Measurements from ENCODE around the gene CCDC148.
"Not testable (repeated sequence)": the region's sequence is repeated elsewhere in the genome, so short reads cannot be mapped to it uniquely, and the experiment has no call there.

The CCDC148 gene

GRCh38 chr2:158366342-158366741, 90.2 kb downstream of the CCDC148 start:
- in situ Hi-C loops (cut with MboI; ENCODE audit: low sequenced_read_pairs): no loop called here

GRCh38 chr2:158359846-158360245, 96.7 kb downstream of the CCDC148 start:
- in situ Hi-C loops (cut with MboI; ENCODE audit: low sequenced_read_pairs): no loop called here

GRCh38 chr2:158357699-158358098, 98.9 kb downstream of the CCDC148 start:
- in situ Hi-C loops (cut with MboI; ENCODE audit: low sequenced_read_pairs): no loop called here

GRCh38 chr2:158357122-158357521, 99.4 kb downstream of the CCDC148 start:
- in situ Hi-C loops (cut with MboI; ENCODE audit: low sequenced_read_pairs): no loop called here

- in situ Hi-C loops (cut with MboI; ENCODE audit: low sequenced_read_pairs): not testable (repeated sequence)
These were observed 105.1 kb downstream of the CCDC148 start for GRCh38 chr2:158351466-158351816.

GRCh38 chr2:158350751-158351465, 105.6 kb downstream of the CCDC148 start:
- in situ Hi-C loops (cut with MboI; ENCODE audit: low sequenced_read_pairs): not testable (repeated sequence)

- in situ Hi-C loops (cut with MboI; ENCODE audit: low sequenced_read_pairs): no loop called here
These were observed 110.5 kb downstream of the CCDC148 start for GRCh38 chr2:158346032-158346431.

GRCh38 chr2:158339513-158339912, 117.0 kb downstream of the CCDC148 start:
- in situ Hi-C loops (cut with MboI; ENCODE audit: low sequenced_read_pairs): no loop called here

GRCh38 chr2:158337018-158337417, 119.5 kb downstream of the CCDC148 start:
- in situ Hi-C loops (cut with MboI; ENCODE audit: low sequenced_read_pairs): no loop called here

- in situ Hi-C loops (cut with MboI; ENCODE audit: low sequenced_read_pairs): not testable (repeated sequence)
These were observed 124.8 kb downstream of the CCDC148 start for GRCh38 chr2:158331799-158332198.

- in situ Hi-C loops (cut with MboI; ENCODE audit: low sequenced_read_pairs): no loop called here
These were observed 130.7 kb downstream of the CCDC148 start for GRCh38 chr2:158325782-158326340.

- in situ Hi-C loops (cut with MboI; ENCODE audit: low sequenced_read_pairs): no loop called here
These were observed 131.3 kb downstream of the CCDC148 start for GRCh38 chr2:158325031-158325781.

GRCh38 chr2:158323381-158323780, 133.2 kb downstream of the CCDC148 start:
- in situ Hi-C loops (cut with MboI; ENCODE audit: low sequenced_read_pairs): no loop called here

- in situ Hi-C loops (cut with MboI; ENCODE audit: low sequenced_read_pairs): no loop called here
These were observed 135.3 kb downstream of the CCDC148 start for GRCh38 chr2:158321264-158321663.

GRCh38 chr2:158319269-158319668, 137.3 kb downstream of the CCDC148 start:
- in situ Hi-C loops (cut with MboI; ENCODE audit: low sequenced_read_pairs): no loop called here

GRCh38 chr2:158317642-158318041, 138.9 kb downstream of the CCDC148 start:
- in situ Hi-C loops (cut with MboI; ENCODE audit: low sequenced_read_pairs): no loop called here

GRCh38 chr2:158315803-158316414, 140.6 kb downstream of the CCDC148 start:
- in situ Hi-C loops (cut with MboI; ENCODE audit: low sequenced_read_pairs): no loop called here

- in situ Hi-C loops (cut with MboI; ENCODE audit: low sequenced_read_pairs): no loop called here
These were observed 141.6 kb downstream of the CCDC148 start for GRCh38 chr2:158315000-158315399.

GRCh38 chr2:158313734-158314133, 142.8 kb downstream of the CCDC148 start:
- in situ Hi-C loops (cut with MboI; ENCODE audit: low sequenced_read_pairs): no loop called here

GRCh38 chr2:158312981-158313380, 143.6 kb downstream of the CCDC148 start:
- in situ Hi-C loops (cut with MboI; ENCODE audit: low sequenced_read_pairs): no loop called here

- in situ Hi-C loops (cut with MboI; ENCODE audit: low sequenced_read_pairs): not testable (repeated sequence)
These were observed 146.1 kb downstream of the CCDC148 start for GRCh38 chr2:158310407-158310806.

- in situ Hi-C loops (cut with MboI; ENCODE audit: low sequenced_read_pairs): no loop called here
These were observed 151.1 kb downstream of the CCDC148 start for GRCh38 chr2:158305501-158305900.
